Suprapubic skin (tissue), 3 donors: ENCODE data around the gene RFC3.

ENCODE experiments used
- POLR2AphosphoS5 ChIP-seq, 3 donors: sonication (generic); formaldehyde crosslinking; IDR thresholded peaks; one replicate each; pipeline ENCODE4 v1.6.1; 2017; ENCODE audit warnings: antibody characterized with exemption in 3 of 3
- TF ChIP-seq, protein P1 (sequence below), 2 donors: fragments of 200-600 bp in 1 of 2; fragments of 450-650 bp in 1 of 2; sonication (generic) in 1 of 2; IDR thresholded peaks; one replicate each; pipeline ENCODE4 v1.5.1; 2016 to 2019; ENCODE audit warnings: antibody characterized with exemption in 2 of 2, mild to moderate bottlenecking in 1 of 2, moderate library complexity in 1 of 2

- TF ChIP-seq, protein P1, sequence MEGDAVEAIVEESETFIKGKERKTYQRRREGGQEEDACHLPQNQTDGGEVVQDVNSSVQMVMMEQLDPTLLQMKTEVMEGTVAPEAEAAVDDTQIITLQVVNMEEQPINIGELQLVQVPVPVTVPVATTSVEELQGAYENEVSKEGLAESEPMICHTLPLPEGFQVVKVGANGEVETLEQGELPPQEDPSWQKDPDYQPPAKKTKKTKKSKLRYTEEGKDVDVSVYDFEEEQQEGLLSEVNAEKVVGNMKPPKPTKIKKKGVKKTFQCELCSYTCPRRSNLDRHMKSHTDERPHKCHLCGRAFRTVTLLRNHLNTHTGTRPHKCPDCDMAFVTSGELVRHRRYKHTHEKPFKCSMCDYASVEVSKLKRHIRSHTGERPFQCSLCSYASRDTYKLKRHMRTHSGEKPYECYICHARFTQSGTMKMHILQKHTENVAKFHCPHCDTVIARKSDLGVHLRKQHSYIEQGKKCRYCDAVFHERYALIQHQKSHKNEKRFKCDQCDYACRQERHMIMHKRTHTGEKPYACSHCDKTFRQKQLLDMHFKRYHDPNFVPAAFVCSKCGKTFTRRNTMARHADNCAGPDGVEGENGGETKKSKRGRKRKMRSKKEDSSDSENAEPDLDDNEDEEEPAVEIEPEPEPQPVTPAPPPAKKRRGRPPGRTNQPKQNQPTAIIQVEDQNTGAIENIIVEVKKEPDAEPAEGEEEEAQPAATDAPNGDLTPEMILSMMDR (IDR thresholded peaks at IDR 0.05) = no peak
- no peak for TF ChIP-seq POLR2AphosphoS5 (IDR thresholded peaks at IDR 0.05)
These were observed 53.5 kb downstream of the RFC3 start for GRCh38 chr13:33871207-33872004.
